Stomach smooth muscle (tissue), 2 donors: ENCODE measurements around the gene CAMTA2.
A peak's percentile ranks its signal among the peaks of the same experiment; 100 is the strongest.

ENCODE experiments used
- H3K27ac ChIP-seq: one replicate; pipeline ENCODE4 v1.7.0; 2013; ENCODE audit warnings: mild to moderate bottlenecking, low read length, inconsistent platforms
- H3K27me3 ChIP-seq, 2 donors: one replicate each; pipeline ENCODE4 v1.7.0; 2013; ENCODE audit warnings: low read length in 2 of 2; ENCODE audit not compliant: insufficient read depth in 2 of 2, control insufficient read depth in 1 of 2
- H3K36me3 ChIP-seq, 2 donors: one replicate each; pipeline ENCODE4 v1.7.0; 2013; ENCODE audit warnings: low read length in 2 of 2; ENCODE audit not compliant: control insufficient read depth in 2 of 2, insufficient read depth in 2 of 2
- H3K4me1 ChIP-seq: one replicate; pipeline ENCODE4 v1.7.0; 2013; ENCODE audit warnings: low read length; ENCODE audit not compliant: control insufficient read depth, insufficient read depth
- H3K4me3 ChIP-seq, 2 donors: one replicate each; pipeline ENCODE4 v1.7.0; 2013; ENCODE audit warnings: low read length in 2 of 2
- H3K9ac ChIP-seq, 2 donors: one replicate each; pipeline ENCODE4 v1.7.0; 2013; ENCODE audit warnings: low read length in 2 of 2, mild to moderate bottlenecking in 1 of 2
- H3K9me3 ChIP-seq, 2 donors: one replicate each; pipeline ENCODE4 v1.7.0; 2013; ENCODE audit warnings: low read length in 2 of 2; ENCODE audit not compliant: control insufficient read depth in 2 of 2
- donor health status: healthy.
- donor health status: Pancreatic carcinoma.

Gene CAMTA2

GRCh38 chr17:4967539-4968485, 19.7 kb downstream of the CAMTA2 start, which contains the start of gene SPAG7:
Gene SPAG7, minus strand, starts transcription at chr17:4967817. Its CDS starts 13 bp downstream, at chr17:4967804.
- H3K27me3 ChIP-seq = no peaks in the 10 kb centered on the region
- H3K4me1 ChIP-seq = peaks cover 36% of the 10 kb centered on the region
- peak within 1 kb of the TSS; percentile 89 to 96 for H3K4me3 ChIP-seq
- peak within 1 kb of the TSS; percentile 96 for H3K27ac ChIP-seq
- H3K36me3 ChIP-seq = peaks cover 15 to 17% of the 10 kb centered on the region in 2 donors
- no peaks in the 10 kb centered on the region for H3K9me3 ChIP-seq
- H3K9ac ChIP-seq = peak within 1 kb of the TSS; percentile 93 to 98

DNA sequence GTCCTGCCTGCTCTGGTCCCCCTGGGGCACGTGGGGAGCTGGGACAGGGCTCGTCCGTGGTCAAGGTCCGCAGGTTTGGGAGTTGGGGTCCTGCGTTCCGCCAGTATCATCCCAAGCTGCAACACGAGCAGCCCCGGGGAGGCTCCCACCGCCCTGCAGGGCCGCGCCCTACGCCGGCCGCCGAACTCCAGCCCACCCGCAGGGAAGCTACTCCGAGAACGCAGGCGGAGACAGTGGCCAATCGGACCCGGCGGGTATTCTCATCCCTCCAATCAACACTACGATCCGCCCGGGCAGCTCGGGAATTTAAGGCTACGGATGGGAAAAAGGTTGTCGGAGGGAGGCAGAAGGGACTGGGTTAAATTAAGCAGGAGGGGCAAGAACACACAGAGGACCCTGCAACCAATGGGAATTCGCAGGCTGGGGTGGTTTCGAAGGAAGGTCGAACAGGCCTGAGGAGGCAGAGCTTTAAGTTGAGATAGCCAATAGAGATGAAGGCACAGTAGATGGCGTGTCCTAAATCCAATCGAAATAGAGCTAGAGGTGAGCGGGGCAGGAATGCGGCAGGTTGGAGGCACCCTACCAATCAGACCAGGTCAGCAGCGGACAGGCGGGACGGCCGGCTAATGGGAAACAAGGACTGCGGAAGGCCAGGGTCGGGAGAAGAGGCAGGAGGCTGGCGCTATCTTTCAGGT, 20.5 kb downstream of the CAMTA2 start:
- peaks cover 9 to 10% of the 10 kb centered on the region in 2 donors for H3K36me3 ChIP-seq

GRCh38 chr17:4965311-4965986, 22.0 kb downstream of the CAMTA2 start:
- Histone ChIP-seq H3K9ac (no peak overlapping the region), H3K27me3 (no peaks in the 10 kb centered on the region), H3K4me3 (no peak overlapping the region), H3K36me3 (peaks cover 10 to 11% of the 10 kb centered on the region in 2 donors), H3K27ac (no peak overlapping the region), H3K9me3 (no peaks in the 10 kb centered on the region), H3K4me1 (peaks cover 33% of the 10 kb centered on the region)

More for the DNA sequence above, 20.5 kb downstream of the CAMTA2 start:
- Histone ChIP-seq H3K4me1 (peaks cover 36% of the 10 kb centered on the region), H3K9me3 (no peaks in the 10 kb centered on the region), H3K4me3 (peak overlapping the region; percentile 89 to 96), H3K27ac (peak overlapping the region; percentile 96), H3K9ac (peak overlapping the region; percentile 93 to 98), H3K27me3 (no peaks in the 10 kb centered on the region)

DNA sequence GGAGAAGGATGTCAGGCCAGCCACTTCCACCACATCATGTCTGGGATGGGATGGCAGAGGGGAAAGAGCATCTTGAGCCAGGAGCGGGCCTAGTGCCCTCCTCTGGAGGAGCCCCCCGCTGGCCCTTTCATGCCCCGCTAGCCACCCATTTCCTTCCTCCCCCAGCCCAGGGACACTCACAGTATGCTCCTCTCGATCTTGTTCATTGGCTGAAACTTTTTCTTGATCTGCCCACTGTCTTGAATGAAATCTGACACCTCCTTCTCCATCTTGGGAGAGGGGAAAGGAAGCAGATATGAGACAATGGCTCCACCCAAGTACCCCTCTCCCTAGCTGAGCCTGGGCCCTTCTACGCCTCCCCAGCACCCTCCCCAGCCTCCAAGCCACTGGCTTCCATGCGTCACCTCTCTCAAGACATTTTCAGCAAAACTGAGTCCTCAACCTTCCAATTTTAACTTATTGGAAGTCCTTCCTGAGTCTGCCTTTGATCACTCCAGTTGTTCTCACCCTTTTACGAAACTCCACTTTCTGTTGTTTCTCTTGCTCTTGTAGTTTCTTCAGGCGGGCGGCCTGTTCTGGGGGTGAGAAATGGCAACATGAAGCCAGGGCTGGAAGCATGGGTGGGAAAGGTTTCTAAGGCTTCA, 27.1 kb downstream of the CAMTA2 start:
- no peaks in the 10 kb centered on the region for H3K27me3 ChIP-seq
- no peak overlapping the region for H3K27ac ChIP-seq
- H3K9ac ChIP-seq = no peak overlapping the region
- H3K9me3 ChIP-seq = no peaks in the 10 kb centered on the region
- H3K36me3 ChIP-seq = peaks cover 18 to 21% of the 10 kb centered on the region in 2 donors
- no peak overlapping the region for H3K4me3 ChIP-seq
- H3K4me1 ChIP-seq = no peaks in the 10 kb centered on the region

DNA sequence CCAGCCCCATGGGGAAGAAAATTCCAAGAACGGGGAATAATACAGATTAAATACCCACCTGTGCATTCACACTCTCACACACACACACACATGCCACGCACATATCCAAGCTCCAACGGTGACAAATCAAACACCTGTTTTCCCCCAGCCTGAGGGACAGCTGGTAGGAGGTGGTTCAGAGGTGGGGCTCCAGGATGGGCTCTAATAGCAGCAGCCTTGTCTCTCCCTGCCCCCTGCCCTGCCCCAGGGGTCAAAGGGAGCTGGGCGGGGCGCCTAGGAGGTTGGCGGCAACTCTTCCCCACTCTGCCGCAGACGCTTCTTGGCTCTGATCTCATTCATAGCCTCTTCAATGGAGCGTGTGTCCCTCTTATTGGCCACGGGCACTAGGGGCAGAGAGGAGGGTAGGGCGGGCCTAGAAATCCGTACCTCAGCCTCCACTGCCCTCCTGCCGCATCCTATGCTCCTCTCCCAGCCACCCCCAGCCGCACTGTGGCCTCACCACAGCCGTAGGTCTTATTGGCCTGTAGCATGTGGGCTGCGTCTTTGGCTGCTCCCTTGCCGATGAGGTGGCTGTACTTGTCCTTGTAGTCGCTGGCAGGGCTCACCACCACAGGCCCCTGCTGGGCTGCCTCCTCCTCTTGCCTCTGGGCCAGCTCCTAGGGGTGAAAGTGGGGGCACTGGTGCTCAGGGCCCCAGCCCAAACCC, 28.1 kb downstream of the CAMTA2 start:
- Histone ChIP-seq H3K27ac (no peak overlapping the region), H3K9ac (no peak overlapping the region), H3K36me3 (peaks cover 18 to 21% of the 10 kb centered on the region in 2 donors), H3K27me3 (no peaks in the 10 kb centered on the region), H3K4me1 (no peaks in the 10 kb centered on the region), H3K4me3 (no peak overlapping the region), H3K9me3 (no peaks in the 10 kb centered on the region)

- no peak overlapping the region for H3K4me3 ChIP-seq
- H3K27ac ChIP-seq = no peak overlapping the region
- no peaks in the 10 kb centered on the region for H3K9me3 ChIP-seq
- no peaks in the 10 kb centered on the region for H3K4me1 ChIP-seq
- H3K9ac ChIP-seq = no peak overlapping the region
- no peaks in the 10 kb centered on the region for H3K27me3 ChIP-seq
- peaks cover 18 to 21% of the 10 kb centered on the region in 2 donors for H3K36me3 ChIP-seq
Measured at GRCh38 chr17:4958102-4958501, 29.4 kb downstream of the CAMTA2 start.

GRCh38 chr17:4956493-4957061, 30.9 kb downstream of the CAMTA2 start:
- peaks cover 4% of the 10 kb centered on the region for H3K4me1 ChIP-seq
- no peaks in the 10 kb centered on the region for H3K9me3 ChIP-seq
- peaks cover 18 to 21% of the 10 kb centered on the region in 2 donors for H3K36me3 ChIP-seq
- H3K27ac ChIP-seq = no peak overlapping the region
- no peaks in the 10 kb centered on the region for H3K27me3 ChIP-seq
- no peak overlapping the region for H3K4me3 ChIP-seq
- no peak overlapping the region for H3K9ac ChIP-seq

DNA sequence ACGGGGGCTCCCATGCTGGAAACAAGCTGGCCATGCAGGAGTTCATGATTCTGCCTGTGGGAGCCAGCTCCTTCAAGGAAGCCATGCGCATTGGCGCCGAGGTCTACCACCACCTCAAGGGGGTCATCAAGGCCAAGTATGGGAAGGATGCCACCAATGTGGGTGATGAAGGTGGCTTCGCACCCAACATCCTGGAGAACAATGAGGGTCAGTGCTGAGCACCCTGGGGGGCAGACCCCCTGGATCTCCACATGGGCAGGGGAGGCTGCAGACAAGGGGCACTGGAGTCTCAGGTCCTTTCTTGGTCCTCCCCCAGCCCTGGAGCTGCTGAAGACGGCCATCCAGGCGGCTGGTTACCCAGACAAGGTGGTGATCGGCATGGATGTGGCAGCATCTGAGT, 32.4 kb downstream of the CAMTA2 start:
- no peak overlapping the region for H3K4me3 ChIP-seq
- no peaks in the 10 kb centered on the region for H3K27me3 ChIP-seq
- H3K4me1 ChIP-seq = peaks cover 18% of the 10 kb centered on the region
- H3K9ac ChIP-seq = no peak overlapping the region
- no peaks in the 10 kb centered on the region for H3K9me3 ChIP-seq
- H3K27ac ChIP-seq = no peak overlapping the region
- peaks cover 9 to 13% of the 10 kb centered on the region in 2 donors for H3K36me3 ChIP-seq

DNA sequence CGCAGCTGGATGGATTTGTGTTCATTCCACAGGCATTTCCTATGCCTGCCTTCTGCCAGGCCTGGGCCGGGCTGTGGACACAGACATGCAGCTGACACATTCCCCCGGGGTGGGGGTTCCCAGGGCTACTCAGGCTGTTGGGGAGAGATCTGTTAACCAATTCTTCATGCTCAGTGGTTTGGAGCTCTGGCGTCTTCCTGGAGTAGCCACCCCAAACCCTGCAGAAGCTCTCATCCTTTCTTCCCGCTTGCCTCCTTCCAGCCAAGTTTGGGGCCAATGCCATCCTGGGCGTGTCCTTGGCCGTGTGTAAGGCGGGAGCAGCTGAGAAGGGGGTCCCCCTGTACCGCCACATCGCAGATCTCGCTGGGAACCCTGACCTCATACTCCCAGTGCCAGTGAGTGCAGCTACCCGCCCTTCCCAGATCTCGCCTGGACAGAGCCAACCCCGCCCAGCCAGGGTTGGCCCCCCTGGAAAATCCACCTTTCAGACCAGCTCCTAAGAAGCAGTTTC, 34.0 kb downstream of the CAMTA2 start:
- Histone ChIP-seq H3K27me3 (no peaks in the 10 kb centered on the region), H3K4me1 (peaks cover 19% of the 10 kb centered on the region), H3K4me3 (no peak overlapping the region), H3K9me3 (no peaks in the 10 kb centered on the region), H3K36me3 (peaks cover 0 to 2% of the 10 kb centered on the region in 2 donors), H3K27ac (no peak overlapping the region), H3K9ac (no peak overlapping the region)
